Left ventricle myocardium inferior (tissue), 1 donor: Measurements from ENCODE around the gene CAPRIN2. TPM values are rescaled to one million over a fixed set of nuclear protein-coding genes. Genes with fewer than 3 reads are reported as not detected.

ENCODE experiments used
- DNase-seq: peaks from one replicate; pipeline ENCODE4 v3.0.0-alpha.2; 2020
- H3K27ac ChIP-seq: fragments of 200-600 bp; replicated peaks from 2 replicates; pipeline ENCODE4 v1.8.0; 2021
- H3K27me3 ChIP-seq: fragments of 200-600 bp; 2 replicates; pipeline ENCODE4 v1.8.0; 2021; ENCODE audit warnings: low read depth
- H3K36me3 ChIP-seq: fragments of 200-600 bp; 2 replicates; pipeline ENCODE4 v1.8.0; 2021
- H3K4me1 ChIP-seq: fragments of 200-600 bp; 2 replicates; pipeline ENCODE4 v1.8.0; 2021
- H3K4me3 ChIP-seq: fragments of 200-600 bp; 2 replicates; pipeline ENCODE4 v1.8.0; 2021; ENCODE audit warnings: mild to moderate bottlenecking, moderate library complexity
- H3K9me3 ChIP-seq: fragments of 200-600 bp; replicated peaks from 2 replicates; pipeline ENCODE4 v1.8.0; 2021
- CTCF ChIP-seq: fragments of 200-600 bp; IDR thresholded peaks from 2 replicates; pipeline ENCODE4 v1.8.0; 2021; ENCODE audit warnings: antibody characterized with exemption, mild to moderate bottlenecking, borderline replicate concordance
- intact Hi-C: fragments of 100-400 bp; cut with micrococcal nuclease; formaldehyde crosslinking; loops from one replicate; pipeline ENCODE4 v1.11.0; 2022
- total RNA-seq: library from RNA; stranded (reverse); fragmentation: NEBNext Ultra II Directional; extraction: Animal tissue kit (Norgen Biotek cat#: 25700); gene quantifications from one replicate; pipeline ENCODE4 v1.2.1, GENCODE V29; 2021
- donor health status: DM: no; HTN: yes; CAD: no; lungs with severe emphysema.

CAPRIN2 gene
- total RNA-seq, 1 donor from 2014 or later: 27.5 TPM

- H3K27me3 ChIP-seq: no peaks in the 10 kb centered on the region
- H3K36me3 ChIP-seq: peaks cover 4% of the 10 kb centered on the region
- intact Hi-C loops: no loop called here
- H3K9me3 ChIP-seq: no peaks in the 10 kb centered on the region
- no peak for TF ChIP-seq CTCF
- no peak for DNase-seq
- peak overlapping the region; percentile 40 for H3K27ac ChIP-seq
- peaks cover 53% of the 10 kb centered on the region for H3K4me1 ChIP-seq
- no peak overlapping the region for H3K4me3 ChIP-seq
Measured at GRCh38 chr12:30691122-30691879, 63.5 kb downstream of the CAPRIN2 start.

GRCh38 chr12:30687265-30687986 lies 67.3 kb downstream of the CAPRIN2 start:
- no peak overlapping the region for H3K27ac ChIP-seq
- no peaks in the 10 kb centered on the region for H3K27me3 ChIP-seq
- no peak for DNase-seq
- H3K9me3 ChIP-seq: no peaks in the 10 kb centered on the region
- peaks cover 21% of the 10 kb centered on the region for H3K36me3 ChIP-seq
- no peak for TF ChIP-seq CTCF
- no peak overlapping the region for H3K4me3 ChIP-seq
- intact Hi-C loops: no loop called here
- peaks cover 26% of the 10 kb centered on the region for H3K4me1 ChIP-seq

- Histone ChIP-seq H3K36me3 (peaks cover 78% of the 10 kb centered on the region), H3K27ac (no peak overlapping the region)
Measured at GRCh38 chr12:30679241-30679640, 75.5 kb downstream of the CAPRIN2 start.

GRCh38 chr12:30678221-30678620 lies 76.5 kb downstream of the CAPRIN2 start:
- Histone ChIP-seq H3K27me3 (no peaks in the 10 kb centered on the region), H3K4me1 (peaks cover under 1% of the 10 kb centered on the region), H3K4me3 (no peak overlapping the region), H3K27ac (no peak overlapping the region), H3K9me3 (no peaks in the 10 kb centered on the region), H3K36me3 (peaks cover 81% of the 10 kb centered on the region)
- no peak for TF ChIP-seq CTCF
- DNase-seq: no peak
- intact Hi-C loops: no loop called here

More at GRCh38 chr12:30679241-30679640, 75.5 kb downstream of the CAPRIN2 start:
- Histone ChIP-seq H3K9me3 (no peaks in the 10 kb centered on the region), H3K4me1 (peaks cover 9% of the 10 kb centered on the region), H3K4me3 (no peak overlapping the region), H3K27me3 (no peaks in the 10 kb centered on the region)
- intact Hi-C loops: no loop called here
- no peak for DNase-seq
- TF ChIP-seq CTCF: no peak

- no peak for DNase-seq
- Histone ChIP-seq H3K27me3 (no peaks in the 10 kb centered on the region), H3K27ac (no peak overlapping the region), H3K36me3 (peaks cover 80% of the 10 kb centered on the region), H3K4me3 (no peak overlapping the region), H3K9me3 (no peaks in the 10 kb centered on the region), H3K4me1 (no peaks in the 10 kb centered on the region)
- TF ChIP-seq CTCF: no peak
- intact Hi-C loops: no loop called here
Measured at GRCh38 chr12:30661210-30661609, 93.5 kb downstream of the CAPRIN2 start.

Other genes with a start within 250 kb of the CAPRIN2 start
- 25.2 TPM for gene IPO8, start 59.1 kb downstream of the CAPRIN2 start, total RNA-seq
- gene TSPAN11, start 171.8 kb upstream of the CAPRIN2 start, total RNA-seq: 1.7 TPM